CMK (cell line): ENCODE measurements around the gene PRR4.

ENCODE experiments used
- DNase-seq: peaks from one replicate; pipeline ENCODE4 v3.0.0-alpha.2; 2010; ENCODE audit warnings: low read depth

PRR4 gene, protein sequence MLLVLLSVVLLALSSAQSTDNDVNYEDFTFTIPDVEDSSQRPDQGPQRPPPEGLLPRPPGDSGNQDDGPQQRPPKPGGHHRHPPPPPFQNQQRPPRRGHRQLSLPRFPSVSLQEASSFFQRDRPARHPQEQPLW

DNA sequence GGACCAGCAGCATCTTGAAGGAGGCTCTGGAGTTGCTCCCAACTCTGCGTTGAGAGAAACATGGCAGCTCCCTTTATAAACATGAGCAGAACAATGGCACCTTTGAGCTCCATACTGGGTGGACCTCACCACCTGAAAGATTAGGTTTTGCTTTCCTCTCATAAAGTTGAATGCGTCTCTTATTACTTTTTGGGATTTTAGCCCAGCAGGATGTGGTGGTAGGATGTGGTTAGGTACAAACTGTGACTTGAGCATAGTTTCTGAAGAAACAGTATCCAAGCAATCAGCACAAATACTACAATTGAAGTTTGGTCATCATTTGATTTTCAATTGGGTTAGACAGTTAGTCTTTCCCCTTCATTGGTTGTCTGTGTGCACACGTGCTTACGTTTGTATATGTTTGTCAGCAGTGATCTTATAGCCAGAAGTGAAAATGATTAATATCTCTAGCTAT, at the start of gene PRR4:
Gene PRR4 (minus strand): TSS at position 51 of the 454 bp plus-strand sequence. CDS start 38 bp downstream, at position 13.
- DNase-seq: no peak

GRCh38 chr12:10896854-10897253, 47.6 kb upstream of the PRR4 start:
- no peak for DNase-seq

- no peak for DNase-seq
Measured at GRCh38 chr12:10891937-10892336, 42.7 kb upstream of the PRR4 start.

DNA sequence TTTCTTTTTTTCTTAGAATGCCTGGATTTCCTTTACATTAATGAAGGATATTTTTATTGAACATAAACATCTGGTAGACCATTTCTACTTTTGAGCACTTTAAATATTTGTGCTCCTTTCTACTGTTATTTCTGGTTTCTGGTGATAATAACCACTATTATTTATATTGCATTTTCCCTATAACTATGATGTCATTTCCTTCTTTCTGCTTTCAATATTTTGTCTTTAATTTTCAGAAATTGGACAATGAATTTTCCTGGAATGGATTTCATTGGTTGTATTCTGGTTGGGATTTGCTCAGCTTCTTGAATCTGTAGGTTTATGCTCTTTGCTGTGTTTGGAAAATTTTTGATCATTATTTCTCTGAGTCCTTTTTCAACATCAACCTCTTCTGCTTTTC, 40.0 kb upstream of the PRR4 start:
- no peak for DNase-seq

GRCh38 chr12:10884086-10884725, 34.9 kb upstream of the PRR4 start, which contains the start of gene PRH1:
Gene PRH1, minus strand, starts transcription at chr12:10884255. Its CDS starts 38 bp downstream, at chr12:10884217.
- DNase-seq: no peak

- DNase-seq: no peak
Measured at GRCh38 chr12:10873378-10873777, 24.1 kb upstream of the PRR4 start.

DNA sequence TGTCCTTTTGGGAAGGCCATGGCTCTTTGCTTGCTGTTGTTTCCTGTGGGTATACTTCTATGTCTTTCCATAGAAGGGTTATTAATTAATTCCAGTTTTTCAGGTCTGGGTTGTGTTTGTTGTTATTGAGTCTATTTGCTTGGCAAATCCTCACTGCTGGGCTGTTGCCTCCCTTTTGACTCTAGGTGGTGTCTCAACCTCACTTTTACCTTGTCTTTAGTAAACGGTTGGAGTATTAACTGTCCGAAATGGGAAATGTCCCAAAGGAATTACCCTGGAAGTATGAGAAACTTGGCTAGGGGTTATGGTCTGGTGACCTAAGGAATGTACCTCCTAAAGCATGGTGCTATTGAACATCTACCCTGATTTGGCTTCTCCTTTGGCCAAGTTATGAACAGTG, 18.1 kb upstream of the PRR4 start:
- DNase-seq: no peak

DNA sequence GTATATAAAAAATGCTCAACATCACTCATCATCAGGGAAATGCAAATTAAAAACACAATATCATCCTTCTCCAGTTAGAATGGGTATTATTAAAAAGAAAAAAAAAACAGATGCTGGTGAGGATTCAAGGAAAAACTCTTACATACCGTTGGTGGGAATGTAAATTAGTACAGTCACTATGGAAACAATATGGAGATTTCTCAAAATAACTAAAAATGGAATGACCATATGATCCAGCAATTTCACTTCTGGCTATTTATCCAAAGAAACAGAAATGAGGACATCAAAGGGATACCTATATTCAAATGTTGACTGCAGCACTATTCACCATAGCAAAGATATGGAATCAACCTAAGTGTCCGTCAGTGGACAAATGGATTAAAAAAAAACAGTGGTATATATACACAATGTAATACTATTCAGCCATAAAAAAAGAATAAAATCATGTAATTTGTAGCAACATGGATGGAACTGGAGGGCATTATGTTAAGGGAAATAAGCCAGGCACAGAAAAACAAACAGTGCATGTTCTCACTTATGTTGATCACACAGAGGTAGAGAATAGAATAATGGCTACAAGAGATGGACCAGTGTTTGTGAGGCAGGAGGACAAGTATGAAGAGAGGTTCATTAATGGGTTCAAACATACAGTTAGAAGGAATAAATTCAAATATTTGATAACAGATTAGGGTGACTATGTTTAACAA, 14.4 kb upstream of the PRR4 start:
- DNase-seq: no peak

DNA sequence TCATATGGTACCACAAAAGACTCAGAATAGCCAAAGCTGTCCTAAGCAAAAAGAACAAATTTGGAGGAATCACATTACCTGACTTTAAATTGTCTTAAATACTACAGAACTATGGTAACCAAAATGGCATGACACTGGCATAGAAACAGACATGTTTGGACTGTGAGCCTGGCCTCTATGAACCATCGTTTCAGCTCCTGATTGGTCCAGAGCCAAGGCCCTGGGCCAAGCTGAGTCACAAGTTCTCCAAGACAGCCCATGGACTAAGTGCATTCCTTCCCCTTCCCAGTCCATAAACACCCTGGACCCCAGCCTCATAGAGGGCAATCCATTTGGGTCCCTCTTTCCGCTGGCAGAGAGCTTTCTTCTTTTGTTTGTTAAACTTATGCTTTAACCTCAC, 12.1 kb upstream of the PRR4 start:
- no peak for DNase-seq

DNA sequence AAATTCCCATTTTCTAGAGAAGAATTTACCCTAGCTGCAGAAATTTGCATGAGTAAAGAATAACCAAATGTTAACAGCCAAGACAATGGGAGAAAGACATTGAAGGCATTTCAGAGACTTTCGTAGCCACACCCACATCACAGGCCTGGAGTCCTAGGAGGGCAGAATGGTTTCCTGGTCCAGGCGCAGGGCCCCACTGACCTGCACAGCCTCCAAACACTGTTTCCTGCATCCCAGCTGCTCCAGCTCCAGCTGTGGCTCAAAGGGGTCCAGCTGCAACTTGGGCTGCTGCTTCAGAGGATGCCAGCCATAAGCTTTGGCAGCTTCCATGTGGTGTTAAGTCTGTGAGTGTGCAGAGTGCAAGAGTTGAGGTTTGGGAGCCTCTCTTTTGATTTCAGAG, 6.5 kb upstream of the PRR4 start:
- no peak for DNase-seq

- DNase-seq: no peak
Measured at GRCh38 chr12:10853776-10854175, 4.5 kb upstream of the PRR4 start.

DNA sequence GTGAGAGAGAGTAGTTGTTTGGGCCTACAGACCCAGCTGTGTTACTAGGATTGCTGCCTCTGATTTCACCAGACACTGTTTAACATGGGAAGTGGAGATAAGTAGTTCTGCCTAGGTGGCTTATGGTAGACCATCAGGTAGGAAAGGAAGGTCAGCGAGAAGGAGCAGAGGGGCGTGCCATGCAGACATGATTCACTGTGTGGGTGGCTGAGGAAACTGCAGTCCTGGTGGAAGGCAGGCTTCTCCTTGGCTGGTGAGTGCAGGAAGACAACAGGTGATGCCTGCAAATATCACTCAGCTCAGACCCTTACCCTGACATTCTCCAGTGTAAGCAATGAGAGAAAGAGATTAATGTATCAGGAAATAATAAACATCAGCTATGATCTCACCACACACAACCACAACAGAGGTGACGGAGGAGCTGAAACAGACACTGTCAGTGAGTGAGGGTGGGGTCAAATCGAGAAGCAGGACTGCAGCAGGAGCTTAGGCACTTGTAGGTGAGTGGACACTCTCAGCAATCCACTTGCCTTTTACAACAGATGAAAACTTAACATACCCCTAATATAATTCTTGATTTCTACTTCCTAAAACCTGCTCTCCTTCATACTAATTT, 2.1 kb upstream of the PRR4 start:
- no peak for DNase-seq

DNA sequence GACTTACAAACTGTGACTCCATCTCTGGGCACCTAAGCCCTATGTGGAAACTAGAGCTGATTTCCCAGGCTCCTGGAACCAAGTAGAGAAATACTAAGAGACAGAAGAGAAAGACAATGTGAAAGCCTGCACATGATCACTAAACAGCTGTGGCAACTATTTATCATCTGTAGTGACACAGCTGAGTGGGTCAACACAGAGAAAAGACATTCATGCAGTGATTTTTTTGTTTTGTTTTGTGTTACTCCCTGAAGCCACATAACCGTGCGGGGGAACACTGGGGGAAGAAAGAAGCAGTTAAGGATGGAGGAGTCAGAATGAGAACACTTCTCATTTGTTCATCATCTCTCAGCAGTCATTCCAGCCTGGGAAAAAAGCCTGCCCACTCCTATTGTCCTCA, 1.5 kb downstream of the PRR4 start:
- no peak for DNase-seq

- no peak for DNase-seq
Measured at GRCh38 chr12:10842862-10843261, 6.4 kb downstream of the PRR4 start.

DNA sequence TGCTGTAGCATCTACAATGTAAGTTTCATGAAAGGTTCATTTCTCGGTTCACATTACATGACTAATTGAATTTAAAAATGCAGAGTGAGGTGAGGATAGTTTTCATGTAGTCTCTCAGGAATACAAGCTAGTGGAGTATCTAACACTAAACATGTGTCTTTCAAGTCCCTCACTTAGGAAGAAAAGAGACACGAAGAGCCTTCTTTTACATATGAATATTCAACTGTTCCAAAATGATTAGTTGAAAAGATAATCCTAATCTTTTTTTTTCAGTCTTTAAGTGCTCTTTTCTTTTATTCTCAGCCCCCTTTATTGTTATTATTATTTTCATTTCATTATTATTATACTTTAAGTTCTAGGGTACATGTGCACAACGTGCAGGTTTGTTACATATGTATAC, 10.8 kb downstream of the PRR4 start:
- no peak for DNase-seq

GRCh38 chr12:10829994-10830393, 19.3 kb downstream of the PRR4 start:
- no peak for DNase-seq

GRCh38 chr12:10826258-10826657, 23.0 kb downstream of the PRR4 start, which contains the start of gene TAS2R10:
Gene TAS2R10, minus strand, starts transcription at chr12:10826358. Its CDS starts 89 bp downstream, at chr12:10826269.
- DNase-seq: no peak

- DNase-seq: no peak
Measured at GRCh38 chr12:10824957-10825356, 24.3 kb downstream of the PRR4 start.

DNA sequence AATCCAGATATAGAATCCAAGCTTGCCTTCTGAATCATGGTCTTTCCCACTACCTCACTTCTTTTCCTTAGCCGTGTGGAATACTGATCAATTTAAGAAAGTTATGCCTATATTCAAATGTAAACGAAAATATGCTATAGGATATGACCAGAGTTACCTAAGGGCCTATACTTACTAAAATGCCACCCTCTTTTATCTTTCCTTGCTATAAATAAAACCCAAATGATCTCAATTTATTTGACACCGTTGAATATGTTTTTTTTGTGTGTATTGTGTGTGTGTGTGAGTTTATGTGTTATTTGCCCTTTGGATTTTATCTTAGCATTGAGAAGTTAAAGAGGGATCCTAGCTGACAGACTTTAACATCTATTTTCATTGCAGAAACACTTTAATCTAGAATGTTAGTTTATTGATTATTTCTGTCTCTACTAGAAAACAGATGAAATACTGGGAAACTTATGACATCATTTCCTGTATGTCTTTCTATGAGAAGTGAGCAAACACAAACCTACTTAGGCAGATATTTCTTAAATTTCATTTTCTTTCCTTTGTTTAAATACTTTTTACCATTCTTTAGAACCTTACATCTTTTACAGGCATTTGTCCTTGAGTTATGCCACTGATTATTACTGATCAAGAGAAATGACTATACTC, 37.3 kb downstream of the PRR4 start:
- no peak for DNase-seq

- no peak for DNase-seq
Measured at GRCh38 chr12:10810068-10810467, 39.2 kb downstream of the PRR4 start, which contains the start of gene TAS2R9. Gene TAS2R9, minus strand, starts transcription at chr12:10810168. Its CDS starts 93 bp downstream, at chr12:10810075.

GRCh38 chr12:10807186-10807585, 42.1 kb downstream of the PRR4 start, which contains the start of gene TAS2R8:
Gene TAS2R8, minus strand, starts transcription at chr12:10807286. Its CDS starts 306 bp downstream, at chr12:10806980.
- DNase-seq: no peak

- no peak for DNase-seq
Measured at GRCh38 chr12:10802587-10802986, 46.7 kb downstream of the PRR4 start, which contains the start of gene TAS2R7. Gene TAS2R7, minus strand, starts transcription at chr12:10802627. Its CDS starts 57 bp downstream, at chr12:10802570.
